Stimulated activated naive CD8-positive, alpha-beta T cell treated with anti-CD3 and anti-CD28 coated beads, Interleukin-15, amount 100 ng/mL, for 72 hours (primary cell): ENCODE data around the gene PUDP.
"Not testable (repeated sequence)": the region's sequence is repeated elsewhere in the genome, so short reads cannot be mapped to it uniquely, and the experiment has no call there.

Experiments
- ATAC-seq: fragments of 150-1000 bp; cut with Tn5 transposase; 2 replicates; pipeline ENCODE4 v1.10.0; 2021; ENCODE audit warnings: mild to moderate bottlenecking, moderate library complexity
- DNase-seq, 2 donors: peaks; one replicate each; pipeline ENCODE4 v3.0.0; 2021 to 2022
- H3K27ac Mint-ChIP-seq, 2 donors: one replicate each; pipeline ENCODE4 v1.8.0; 2022; ENCODE audit warnings: mild to moderate bottlenecking in 2 of 2, mixed read lengths in 2 of 2, moderate library complexity in 2 of 2
- H3K27me3 Mint-ChIP-seq: one replicate; pipeline ENCODE4 v1.8.0; 2022; ENCODE audit warnings: mixed read lengths
- H3K4me1 Mint-ChIP-seq: one replicate; pipeline ENCODE4 v1.8.0; 2022; ENCODE audit warnings: mild to moderate bottlenecking, mixed read lengths
- H3K4me3 Mint-ChIP-seq, 2 donors: one replicate each; pipeline ENCODE4 v1.8.0; 2022; ENCODE audit warnings: mild to moderate bottlenecking in 2 of 2, mixed read lengths in 2 of 2, moderate library complexity in 1 of 2
- H3K9me3 Mint-ChIP-seq, 2 donors: one replicate each; pipeline ENCODE4 v1.8.0; 2022; ENCODE audit warnings: mixed read lengths in 2 of 2

The PUDP gene

DNA sequence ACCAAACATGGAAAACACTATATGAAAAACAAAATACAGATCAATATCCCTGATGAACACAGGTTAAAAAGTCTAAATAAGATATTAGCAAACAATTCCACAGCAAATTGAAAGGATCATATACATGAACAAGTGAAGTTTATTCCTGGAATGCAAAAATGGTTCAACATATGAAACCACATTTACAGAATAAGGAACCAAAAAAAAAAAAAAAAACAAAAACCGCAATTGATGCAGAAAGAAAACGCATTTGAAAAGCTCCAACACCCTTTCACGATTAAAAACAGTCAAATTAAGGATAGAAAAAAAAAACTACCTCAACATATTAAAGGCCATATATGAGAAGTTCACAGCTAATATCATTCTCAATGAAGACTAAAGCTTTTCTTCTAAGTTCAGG, 45.8 kb downstream of the PUDP start:
- no peak overlapping the region for H3K27ac Mint-ChIP-seq
- H3K4me3 Mint-ChIP-seq: no peak overlapping the region
- H3K27me3 Mint-ChIP-seq: no peaks in the 10 kb centered on the region
- DNase-seq (no peak), ATAC-seq (no peak)
- H3K9me3 Mint-ChIP-seq: no peaks in the 10 kb centered on the region
- H3K4me1 Mint-ChIP-seq: no peaks in the 10 kb centered on the region

DNA sequence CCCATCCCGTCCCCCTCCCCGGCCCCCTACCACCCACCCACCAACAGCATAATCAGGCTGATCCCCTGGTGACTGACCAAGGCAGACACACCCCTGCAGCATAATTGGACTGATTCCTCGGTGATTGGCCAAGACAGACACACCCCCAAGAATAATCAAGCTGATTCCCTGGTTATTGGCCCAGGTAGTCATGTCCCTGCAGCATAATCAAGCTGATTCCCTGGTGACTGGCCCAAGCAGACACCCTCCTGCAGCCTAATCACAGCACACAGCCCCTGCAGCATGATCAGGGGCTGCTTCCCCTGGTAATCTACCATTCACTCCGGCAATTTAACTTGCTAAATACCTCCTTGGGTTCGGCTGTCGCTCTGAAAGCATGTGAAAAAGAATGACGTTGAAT, 47.9 kb downstream of the PUDP start:
- Mint-ChIP-seq H3K27ac (no peak overlapping the region), H3K9me3 (no peaks in the 10 kb centered on the region), H3K4me1 (no peaks in the 10 kb centered on the region), H3K4me3 (no peak overlapping the region), H3K27me3 (no peaks in the 10 kb centered on the region)
- DNase-seq (no peak), ATAC-seq (no peak)

DNA sequence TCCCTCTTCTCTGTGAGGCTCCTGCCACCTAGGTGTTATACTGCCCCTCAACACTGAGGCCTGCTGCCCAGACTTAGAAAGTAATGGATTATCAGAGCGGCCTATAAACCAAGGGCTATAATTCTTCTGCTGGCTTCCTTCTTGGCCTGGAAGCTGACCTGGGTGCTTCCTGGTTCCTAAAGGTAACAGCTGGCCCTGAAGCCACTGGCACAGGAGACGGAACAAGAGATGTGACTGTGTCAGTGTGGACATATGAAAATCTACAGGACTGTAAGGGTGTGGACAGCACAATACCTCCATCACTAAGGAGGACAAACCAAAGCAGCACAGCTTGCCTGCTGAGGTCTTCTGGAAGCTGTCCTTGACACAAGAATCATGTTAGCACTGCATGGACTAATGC, 52.3 kb downstream of the PUDP start:
- H3K9me3 Mint-ChIP-seq, ATAC-seq, H3K27ac Mint-ChIP-seq, H3K4me3 Mint-ChIP-seq, DNase-seq, H3K27me3 Mint-ChIP-seq: not testable (repeated sequence)
- H3K4me1 Mint-ChIP-seq: peaks cover 16% of the 10 kb centered on the region

DNA sequence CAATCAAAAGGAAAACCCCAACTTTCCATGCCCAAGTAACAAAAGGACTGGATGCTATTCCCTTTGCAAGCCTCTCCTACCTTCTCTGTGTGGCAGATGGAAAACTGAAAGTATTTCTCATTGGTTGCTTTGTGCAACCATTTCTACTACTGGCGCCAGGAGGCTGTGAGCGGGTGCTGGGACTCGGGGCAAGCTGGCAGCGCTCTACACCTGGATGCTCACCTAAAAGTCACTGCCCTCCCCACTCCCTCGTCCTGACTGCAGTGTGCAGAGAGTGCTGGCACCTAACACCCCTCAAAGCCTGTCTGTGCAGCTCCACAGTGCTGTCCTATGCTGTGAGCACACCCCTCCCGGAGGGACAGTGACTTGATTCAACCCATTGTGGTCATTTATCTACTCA, 54.6 kb downstream of the PUDP start:
- peak overlapping the region; percentile 6 to 25 for H3K27ac Mint-ChIP-seq
- H3K4me1 Mint-ChIP-seq: peaks cover 32% of the 10 kb centered on the region
- H3K9me3 Mint-ChIP-seq: no peaks in the 10 kb centered on the region
- H3K27me3 Mint-ChIP-seq: no peaks in the 10 kb centered on the region
- H3K4me3 Mint-ChIP-seq: no peak overlapping the region
- DNase-seq (no peak), ATAC-seq (no peak)

DNA sequence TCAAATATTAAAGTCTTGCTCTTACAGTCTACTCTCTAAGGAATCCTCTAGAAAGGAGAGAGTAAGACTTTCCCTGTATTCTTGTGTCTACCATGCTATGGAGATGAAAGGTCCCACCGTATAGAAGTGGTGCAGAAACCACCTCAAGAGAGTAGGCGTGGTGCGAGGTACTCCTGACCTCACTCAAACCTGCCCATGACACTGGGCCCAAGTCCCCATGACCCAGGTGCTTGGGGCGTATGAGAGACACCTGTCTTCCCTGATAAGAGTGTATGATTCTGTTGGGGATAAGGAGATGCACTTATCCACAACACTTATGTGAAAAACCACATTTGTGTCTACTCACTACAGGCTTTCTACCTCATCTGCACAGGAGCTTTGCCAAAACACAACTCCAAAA, 55.4 kb downstream of the PUDP start:
- no peaks in the 10 kb centered on the region for H3K27me3 Mint-ChIP-seq
- DNase-seq (no peak), ATAC-seq (no peak)
- no peak overlapping the region for H3K4me3 Mint-ChIP-seq
- no peak overlapping the region for H3K27ac Mint-ChIP-seq
- peaks cover 35% of the 10 kb centered on the region for H3K4me1 Mint-ChIP-seq
- no peaks in the 10 kb centered on the region for H3K9me3 Mint-ChIP-seq

DNA sequence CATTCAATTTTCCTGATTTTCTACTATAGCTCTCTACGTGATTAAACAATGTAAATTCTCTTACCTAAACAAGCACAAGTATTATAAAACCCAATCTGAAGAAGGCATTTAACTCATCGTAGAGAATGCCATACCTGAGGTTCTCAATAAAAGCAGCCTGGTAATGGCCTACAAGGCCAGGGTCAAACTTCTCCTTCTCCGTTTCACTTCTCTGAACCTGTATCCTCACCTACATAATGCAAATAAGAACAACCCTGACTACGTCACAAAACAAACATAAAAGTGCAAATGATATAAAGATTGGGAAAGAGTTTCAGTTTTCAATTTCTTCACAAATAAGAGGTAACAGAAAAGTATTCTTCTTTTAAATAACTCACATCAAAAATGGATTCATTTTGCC, 56.0 kb downstream of the PUDP start:
- no peak overlapping the region for H3K27ac Mint-ChIP-seq

DNA sequence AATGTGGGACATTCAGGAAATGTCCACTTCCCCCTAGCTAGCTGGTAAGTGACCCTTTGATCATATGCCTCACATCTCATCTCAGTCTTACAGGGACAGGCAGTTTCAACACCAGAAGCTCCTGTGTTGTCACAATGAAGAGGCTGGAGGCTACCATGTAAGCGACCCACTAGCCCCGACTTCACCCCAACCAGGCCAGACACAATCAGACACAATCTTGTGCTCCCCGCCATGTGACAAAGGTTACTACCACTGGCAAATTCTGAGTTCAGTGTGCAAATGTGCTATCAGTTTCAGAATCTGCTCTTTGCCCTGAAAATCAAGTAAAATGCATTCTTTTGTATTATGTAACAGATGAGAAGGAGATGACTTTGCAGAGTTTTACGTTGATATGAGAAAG, 57.3 kb downstream of the PUDP start:
- no peak overlapping the region for H3K4me3 Mint-ChIP-seq
- no peaks in the 10 kb centered on the region for H3K27me3 Mint-ChIP-seq
- ATAC-seq: no peak
- DNase-seq: no peak
- peaks cover 47% of the 10 kb centered on the region for H3K4me1 Mint-ChIP-seq
- H3K9me3 Mint-ChIP-seq: no peaks in the 10 kb centered on the region
- H3K27ac Mint-ChIP-seq: no peak overlapping the region

More for the DNA sequence above, 56.0 kb downstream of the PUDP start:
- peaks cover 35% of the 10 kb centered on the region for H3K4me1 Mint-ChIP-seq
- DNase-seq (no peak), ATAC-seq (no peak)
- no peaks in the 10 kb centered on the region for H3K27me3 Mint-ChIP-seq
- H3K4me3 Mint-ChIP-seq: no peak overlapping the region
- H3K9me3 Mint-ChIP-seq: no peaks in the 10 kb centered on the region

DNA sequence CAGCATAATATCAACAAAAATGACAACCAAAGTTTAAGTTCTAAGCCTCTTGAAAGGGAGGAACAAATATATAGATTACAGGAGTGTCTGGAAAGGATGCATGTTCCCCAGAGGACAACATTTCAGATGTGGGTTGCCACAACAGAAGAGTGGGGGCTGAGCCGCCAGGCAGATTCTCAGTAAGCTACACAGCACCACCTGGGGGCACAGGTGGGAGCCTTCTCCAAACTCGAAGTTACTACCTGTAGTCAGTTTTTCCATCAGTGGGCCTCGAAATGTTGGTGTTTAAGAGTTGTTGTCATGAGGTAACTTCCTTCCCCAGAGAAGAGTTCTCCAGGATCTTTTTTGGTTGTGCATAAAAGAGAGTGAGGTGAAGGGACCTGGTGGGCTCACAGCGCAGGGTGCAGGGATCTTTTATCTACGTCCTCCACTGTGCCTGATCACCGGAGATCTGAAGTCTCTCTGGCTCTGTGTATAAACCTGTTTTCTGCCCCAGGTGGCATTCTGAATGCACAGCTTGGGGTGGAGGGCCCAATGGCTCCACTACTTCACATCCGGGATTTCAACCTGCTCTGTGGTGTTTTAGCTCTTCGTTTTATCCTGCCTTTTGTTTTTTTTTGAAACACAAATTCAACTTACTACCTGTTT, 58.9 kb downstream of the PUDP start:
- Mint-ChIP-seq H3K4me3 (peak overlapping the region in 1 of 2 donors; percentile 47), H3K4me1 (peaks cover 51% of the 10 kb centered on the region), H3K9me3 (no peaks in the 10 kb centered on the region), H3K27ac (peak overlapping the region in 1 of 2 donors; percentile 57), H3K27me3 (no peaks in the 10 kb centered on the region)
- ATAC-seq: peak; percentile 75
- DNase-seq: peak; percentile 14 to 32

DNA sequence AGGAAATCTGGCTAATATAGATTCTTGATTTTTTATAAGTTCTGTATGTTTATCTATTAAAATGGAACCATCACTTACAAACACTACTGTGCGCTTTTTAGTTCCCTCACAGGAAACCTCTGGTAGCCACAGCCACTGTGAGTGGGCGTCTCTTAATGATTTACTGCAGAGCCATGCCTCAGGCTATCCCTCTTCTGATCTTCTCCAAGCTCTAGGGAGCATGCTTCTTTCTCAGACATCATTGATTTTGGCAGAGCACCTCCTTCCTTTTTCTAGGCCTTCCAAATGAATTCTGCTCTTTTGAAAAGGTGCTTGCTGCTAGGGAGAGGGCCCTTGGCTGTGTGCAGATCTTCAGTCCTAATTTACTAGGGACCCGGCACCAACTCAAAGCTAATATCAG, 61.6 kb downstream of the PUDP start:
- no peak for DNase-seq
- H3K4me3 Mint-ChIP-seq: no peak overlapping the region
- peaks cover 57% of the 10 kb centered on the region for H3K4me1 Mint-ChIP-seq
- H3K27me3 Mint-ChIP-seq: no peaks in the 10 kb centered on the region
- no peaks in the 10 kb centered on the region for H3K9me3 Mint-ChIP-seq
- no peak for ATAC-seq
- H3K27ac Mint-ChIP-seq: no peak overlapping the region

DNA sequence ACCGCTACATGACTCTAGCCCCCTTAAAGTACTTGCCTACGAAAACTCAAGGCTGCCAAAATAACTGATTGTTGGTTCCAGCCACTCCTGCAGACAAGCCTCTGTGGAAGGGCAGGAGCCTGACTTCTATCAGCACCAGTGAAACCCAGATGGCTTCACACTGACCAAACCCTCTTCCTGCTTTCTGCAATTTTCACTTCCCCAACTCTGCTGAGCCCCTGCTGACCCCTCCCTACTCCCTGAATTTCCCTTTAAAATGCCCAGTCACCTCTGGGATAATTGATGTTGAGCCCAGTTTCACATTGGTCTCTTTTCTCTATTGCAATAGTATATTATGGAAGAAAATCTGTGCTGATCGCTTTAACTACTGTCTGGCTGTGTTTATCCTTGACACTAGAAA, 62.1 kb downstream of the PUDP start:
- no peak overlapping the region for H3K27ac Mint-ChIP-seq
- peak overlapping the region in 1 of 2 donors; percentile 19 for H3K4me3 Mint-ChIP-seq
- peaks cover 57% of the 10 kb centered on the region for H3K4me1 Mint-ChIP-seq

DNA sequence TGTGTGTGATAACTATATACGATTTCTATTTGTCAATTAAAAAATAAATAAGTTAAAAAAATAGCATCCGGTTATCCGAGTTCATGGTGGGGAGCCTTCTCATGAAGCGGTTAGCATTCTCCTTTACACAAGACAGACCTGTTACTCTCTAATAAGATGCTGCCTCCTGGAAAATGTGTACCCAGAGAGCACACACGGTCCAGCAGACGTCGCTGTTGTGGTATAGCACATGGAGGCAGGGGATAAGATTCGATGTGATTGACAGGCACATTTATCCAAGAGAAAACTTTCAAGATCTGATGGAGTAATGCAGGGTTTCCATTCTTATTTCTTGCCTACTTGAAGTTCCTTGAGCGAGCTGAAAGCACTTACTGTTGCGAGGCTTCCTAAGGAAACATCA, 63.1 kb downstream of the PUDP start:
- Mint-ChIP-seq H3K27me3 (no peaks in the 10 kb centered on the region), H3K4me3 (no peak overlapping the region), H3K27ac (no peak overlapping the region), H3K9me3 (no peaks in the 10 kb centered on the region), H3K4me1 (peaks cover 57% of the 10 kb centered on the region)
- ATAC-seq: no peak
- DNase-seq: no peak

More for the DNA sequence above, 62.1 kb downstream of the PUDP start:
- no peak for ATAC-seq
- H3K9me3 Mint-ChIP-seq: no peaks in the 10 kb centered on the region
- no peak for DNase-seq
- no peaks in the 10 kb centered on the region for H3K27me3 Mint-ChIP-seq

DNA sequence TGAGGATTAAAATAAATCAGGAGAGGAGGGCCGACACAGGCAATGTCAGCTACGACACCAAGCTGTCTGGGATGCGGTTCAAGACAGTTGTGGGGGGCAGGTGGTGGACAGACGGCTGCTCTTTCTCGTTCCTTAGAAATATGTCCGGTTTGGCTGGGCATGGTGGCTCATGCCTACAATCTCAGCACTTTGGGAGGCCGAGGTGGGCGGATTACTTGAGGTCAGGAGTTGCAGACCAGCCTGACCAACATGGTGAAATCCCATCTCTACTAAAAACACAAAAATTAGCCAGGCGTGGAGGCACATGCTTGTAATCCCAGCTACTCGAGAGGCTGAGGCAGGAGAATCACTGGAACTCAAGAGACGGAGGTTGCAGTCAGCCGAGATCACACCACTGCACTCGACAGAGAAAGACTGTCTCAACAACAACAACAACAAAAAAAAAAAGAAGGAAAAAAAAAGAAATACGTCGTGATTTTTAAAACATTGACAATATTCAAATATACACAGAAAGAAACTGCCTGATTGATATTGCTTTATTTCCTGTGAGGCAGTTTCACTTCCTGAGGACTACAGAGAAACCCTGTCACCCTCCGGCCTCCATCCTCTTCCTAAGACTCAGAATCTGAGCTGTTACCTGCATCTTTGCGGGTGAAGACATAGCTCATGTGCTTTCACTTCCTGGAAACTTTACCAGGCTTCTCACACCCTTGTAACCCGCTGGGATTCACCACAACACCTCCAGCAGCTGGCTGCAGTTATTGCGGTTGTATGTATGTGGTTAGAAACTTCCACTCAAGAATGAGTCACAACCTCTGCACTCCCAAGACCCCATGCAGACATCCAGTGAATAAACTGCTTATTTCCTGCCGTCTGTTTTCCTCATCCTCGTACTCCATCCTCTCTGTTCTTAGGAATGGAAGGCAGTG, 64.2 kb downstream of the PUDP start:
- DNase-seq: peak; percentile 39 to 65
- H3K4me1 Mint-ChIP-seq: peaks cover 46% of the 10 kb centered on the region

DNA sequence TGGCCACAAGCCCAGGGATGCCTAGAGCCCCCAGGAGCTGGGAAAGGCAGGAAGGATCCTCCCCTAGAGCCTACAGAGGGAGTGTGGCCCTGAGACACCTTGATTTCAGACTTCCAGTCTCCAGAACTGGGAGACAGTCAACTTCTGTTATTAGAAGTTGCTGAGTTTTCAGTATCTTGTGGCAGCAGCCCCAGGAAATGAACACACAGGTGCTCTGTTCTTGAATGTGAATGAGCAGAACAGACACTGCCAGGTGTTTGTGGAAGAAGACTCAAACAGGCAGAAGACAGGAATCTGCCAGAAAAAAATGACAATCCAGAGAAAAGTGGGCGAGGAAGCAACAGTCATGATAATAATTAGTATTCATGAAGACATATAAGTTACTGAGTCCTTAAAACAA, 64.9 kb downstream of the PUDP start:
- no peak for DNase-seq
- peaks cover 39% of the 10 kb centered on the region for H3K4me1 Mint-ChIP-seq
- H3K27ac Mint-ChIP-seq: peak overlapping the region in 1 of 2 donors; percentile 74
- peak overlapping the region; percentile 60 to 70 for H3K4me3 Mint-ChIP-seq
- no peak for ATAC-seq
- no peaks in the 10 kb centered on the region for H3K9me3 Mint-ChIP-seq
- no peaks in the 10 kb centered on the region for H3K27me3 Mint-ChIP-seq

More for the DNA sequence above, 64.2 kb downstream of the PUDP start:
- H3K4me3 Mint-ChIP-seq: peak overlapping the region; percentile 60 to 70
- H3K27me3 Mint-ChIP-seq: no peaks in the 10 kb centered on the region
- peak overlapping the region in 1 of 2 donors; percentile 51 for H3K27ac Mint-ChIP-seq
- no peaks in the 10 kb centered on the region for H3K9me3 Mint-ChIP-seq
- ATAC-seq: peak; percentile 96

DNA sequence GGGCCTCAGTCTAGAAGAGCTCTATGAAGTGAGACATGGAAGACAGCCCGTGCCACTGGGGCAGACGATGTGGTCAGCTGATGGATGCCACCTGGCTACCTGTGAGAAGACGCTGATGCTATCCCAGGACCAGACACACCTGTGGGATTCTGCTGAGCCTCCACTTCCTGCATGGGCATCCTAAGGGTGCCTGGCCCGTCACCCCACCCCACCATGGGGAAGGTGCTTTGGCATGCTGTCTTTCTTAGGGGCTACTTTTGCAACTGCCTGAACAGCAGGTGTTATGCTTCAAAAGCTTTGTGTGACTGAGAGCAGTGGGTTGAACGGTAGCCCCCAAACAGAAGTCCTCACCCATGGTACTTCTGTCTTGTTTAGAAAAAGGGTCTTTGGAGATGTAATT, 65.4 kb downstream of the PUDP start:
- Mint-ChIP-seq H3K27me3 (no peaks in the 10 kb centered on the region), H3K9me3 (no peaks in the 10 kb centered on the region), H3K4me1 (peaks cover 40% of the 10 kb centered on the region), H3K4me3 (no peak overlapping the region), H3K27ac (no peak overlapping the region)
- ATAC-seq (no peak), DNase-seq (no peak)

DNA sequence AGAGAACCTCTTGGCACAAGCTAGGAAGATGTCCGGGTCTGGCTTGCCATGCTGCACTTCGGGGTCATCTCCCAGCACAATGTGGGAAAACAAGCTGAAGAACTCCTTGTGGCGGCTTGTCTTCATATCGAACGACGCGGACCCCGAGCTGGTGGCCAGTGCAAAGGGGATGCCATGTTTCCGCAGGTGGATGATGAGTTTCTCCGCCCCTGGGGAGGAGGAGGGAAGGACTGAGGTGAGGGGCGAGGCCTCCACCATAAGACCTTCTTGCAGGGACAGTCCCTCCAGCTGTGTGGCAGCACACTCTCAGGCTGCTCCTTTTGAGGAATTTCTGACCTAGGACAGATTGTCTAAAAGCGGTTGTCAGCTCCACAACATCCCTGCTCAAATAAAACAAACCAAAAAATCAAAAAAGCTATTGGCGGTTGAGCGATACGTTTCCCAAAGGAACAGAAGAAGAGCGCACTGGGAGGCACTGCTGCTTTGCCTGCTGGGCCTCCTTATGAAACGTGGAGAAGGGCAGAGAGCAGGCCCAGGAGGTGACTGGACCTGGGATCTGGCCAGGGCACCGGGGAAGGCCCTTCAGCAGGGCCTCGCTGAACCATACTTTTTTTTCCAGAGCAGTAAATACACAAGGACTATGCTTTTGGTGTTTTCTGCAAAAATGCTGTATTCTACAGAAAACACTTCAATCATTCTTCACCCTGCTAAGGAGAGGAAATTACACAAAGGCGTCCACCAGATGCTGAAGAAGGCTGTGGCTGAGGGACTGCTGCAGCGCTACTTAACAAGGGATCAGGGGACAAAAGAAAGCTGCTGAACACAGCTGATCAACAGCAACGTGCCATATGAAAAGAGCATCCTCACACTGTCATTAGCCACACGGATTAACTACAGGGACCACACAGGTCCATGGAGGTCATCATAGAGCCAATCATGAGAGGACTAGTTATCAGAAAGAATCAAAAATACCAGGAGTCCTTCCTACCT, 70.4 kb downstream of the PUDP start:
- Mint-ChIP-seq H3K9me3 (no peaks in the 10 kb centered on the region), H3K27ac (peak overlapping the region in 1 of 2 donors; percentile 71), H3K4me1 (peaks cover 38% of the 10 kb centered on the region), H3K27me3 (no peaks in the 10 kb centered on the region), H3K4me3 (no peak overlapping the region)
- ATAC-seq: no peak
- DNase-seq: no peak
